ENCODE results near the gene TSPYL1.

DNA sequence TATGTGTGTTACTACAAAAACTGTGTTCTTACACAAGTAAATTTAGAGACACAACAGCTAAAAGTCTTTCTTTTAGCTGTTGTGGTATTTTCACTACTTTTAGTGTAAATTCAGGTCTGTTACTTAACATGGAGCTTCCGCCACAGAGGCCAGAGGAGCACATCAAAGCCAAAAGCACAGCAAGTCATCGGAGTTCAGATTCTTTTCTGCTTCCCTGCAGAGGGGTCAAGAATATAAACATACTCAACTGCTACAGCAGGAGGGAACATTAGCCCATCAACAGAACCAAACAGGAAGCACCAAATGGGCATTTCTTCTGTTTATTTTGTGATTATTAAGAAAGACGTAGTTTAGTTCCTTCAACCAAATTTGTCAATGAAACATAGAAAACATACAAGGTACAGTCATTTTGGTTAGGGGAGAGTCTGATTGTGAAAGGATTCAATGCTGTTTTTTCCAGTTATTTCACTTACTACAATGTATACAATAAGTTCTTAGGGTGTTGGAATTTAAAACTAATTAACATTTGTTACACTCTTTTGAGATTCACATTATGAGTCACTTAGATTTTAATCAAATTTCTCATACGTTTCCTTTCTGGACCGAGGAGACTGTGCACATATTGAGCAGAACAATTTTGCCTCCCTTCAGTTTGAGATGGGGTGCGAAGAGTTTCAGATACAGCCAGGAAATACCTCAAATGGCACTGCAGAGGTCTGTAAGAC, 48.2 kb upstream of the TSPYL1 start:
- TF ChIP-seq, protein P1, sequence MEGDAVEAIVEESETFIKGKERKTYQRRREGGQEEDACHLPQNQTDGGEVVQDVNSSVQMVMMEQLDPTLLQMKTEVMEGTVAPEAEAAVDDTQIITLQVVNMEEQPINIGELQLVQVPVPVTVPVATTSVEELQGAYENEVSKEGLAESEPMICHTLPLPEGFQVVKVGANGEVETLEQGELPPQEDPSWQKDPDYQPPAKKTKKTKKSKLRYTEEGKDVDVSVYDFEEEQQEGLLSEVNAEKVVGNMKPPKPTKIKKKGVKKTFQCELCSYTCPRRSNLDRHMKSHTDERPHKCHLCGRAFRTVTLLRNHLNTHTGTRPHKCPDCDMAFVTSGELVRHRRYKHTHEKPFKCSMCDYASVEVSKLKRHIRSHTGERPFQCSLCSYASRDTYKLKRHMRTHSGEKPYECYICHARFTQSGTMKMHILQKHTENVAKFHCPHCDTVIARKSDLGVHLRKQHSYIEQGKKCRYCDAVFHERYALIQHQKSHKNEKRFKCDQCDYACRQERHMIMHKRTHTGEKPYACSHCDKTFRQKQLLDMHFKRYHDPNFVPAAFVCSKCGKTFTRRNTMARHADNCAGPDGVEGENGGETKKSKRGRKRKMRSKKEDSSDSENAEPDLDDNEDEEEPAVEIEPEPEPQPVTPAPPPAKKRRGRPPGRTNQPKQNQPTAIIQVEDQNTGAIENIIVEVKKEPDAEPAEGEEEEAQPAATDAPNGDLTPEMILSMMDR (IDR thresholded peaks at IDR 0.05; ENCODE audit: poor library complexity, severe bottlenecking), result no peak
- TF ChIP-seq POLR2AphosphoS5 (IDR thresholded peaks at IDR 0.05) (no peak), TAF1 (IDR thresholded peaks at IDR 0.05; ENCODE audit: low read depth) (no peak), SMC3 (conservative IDR thresholded peaks at IDR 0.05; ENCODE audit: poor library complexity) (no peak)
